Esophagus (tissue), 2 donors: ENCODE data around the gene MAEL. TPM values are rescaled to one million over a fixed set of nuclear protein-coding genes. Genes with fewer than 3 reads are reported as not detected.

Experiments used
- H3K27ac ChIP-seq, 2 donors: one replicate each; pipeline ENCODE4 v1.5.1; 2013; ENCODE audit warnings: low read depth in 2 of 2, mild to moderate bottlenecking in 2 of 2, inconsistent platforms in 1 of 2, low read length in 1 of 2, moderate library complexity in 1 of 2
- H3K27me3 ChIP-seq, 2 donors: one replicate each; pipeline ENCODE4 v1.6.1; 2013; ENCODE audit warnings: low read length in 2 of 2, control low read depth in 1 of 2, mild to moderate bottlenecking in 1 of 2; ENCODE audit not compliant: insufficient read depth in 2 of 2, control insufficient read depth in 1 of 2
- H3K36me3 ChIP-seq, 2 donors: one replicate each; pipeline ENCODE4 v1.6.1; 2013; ENCODE audit warnings: low read length in 1 of 2; ENCODE audit not compliant: control insufficient read depth in 2 of 2, insufficient read depth in 2 of 2
- H3K4me1 ChIP-seq, 2 donors: one replicate each; pipeline ENCODE4 v1.6.1; 2013; ENCODE audit warnings: low read length in 1 of 2; ENCODE audit not compliant: control insufficient read depth in 2 of 2, insufficient read depth in 2 of 2
- H3K4me3 ChIP-seq, 2 donors: one replicate each; pipeline ENCODE4 v1.5.1; 2013; ENCODE audit warnings: low read length in 2 of 2, mild to moderate bottlenecking in 2 of 2, low read depth in 1 of 2, moderate library complexity in 1 of 2
- H3K9me3 ChIP-seq, 2 donors: one replicate each; pipeline ENCODE4 v1.6.1; 2013; ENCODE audit warnings: mild to moderate bottlenecking in 2 of 2, low read depth in 1 of 2, low read length in 1 of 2, moderate library complexity in 1 of 2; ENCODE audit not compliant: control insufficient read depth in 2 of 2, insufficient read depth in 1 of 2
- WGBS, 2 donors: extraction: QIAGEN DNeasy Blood & Tissue Kit; methylation state at CpG; one replicate each; pipeline ENCODE4 v1.1.7; 2013; 5-methylcytosine and 5-hydroxymethylcytosine counted together
- polyA plus RNA-seq, 2 donors: library from polyadenylated mRNA; stranded (reverse); fragments of 200-250 nt; gene quantifications; one replicate each; pipeline ENCODE4 v1.2.3, GENCODE V29; 2013
- donor health status: healthy with polysubstance abuse.
- donor health status: Bipolar disorder and iron deficiency.

Gene MAEL
- polyA plus RNA-seq, 2 donors: 0.04 TPM; not detected in 1

DNA sequence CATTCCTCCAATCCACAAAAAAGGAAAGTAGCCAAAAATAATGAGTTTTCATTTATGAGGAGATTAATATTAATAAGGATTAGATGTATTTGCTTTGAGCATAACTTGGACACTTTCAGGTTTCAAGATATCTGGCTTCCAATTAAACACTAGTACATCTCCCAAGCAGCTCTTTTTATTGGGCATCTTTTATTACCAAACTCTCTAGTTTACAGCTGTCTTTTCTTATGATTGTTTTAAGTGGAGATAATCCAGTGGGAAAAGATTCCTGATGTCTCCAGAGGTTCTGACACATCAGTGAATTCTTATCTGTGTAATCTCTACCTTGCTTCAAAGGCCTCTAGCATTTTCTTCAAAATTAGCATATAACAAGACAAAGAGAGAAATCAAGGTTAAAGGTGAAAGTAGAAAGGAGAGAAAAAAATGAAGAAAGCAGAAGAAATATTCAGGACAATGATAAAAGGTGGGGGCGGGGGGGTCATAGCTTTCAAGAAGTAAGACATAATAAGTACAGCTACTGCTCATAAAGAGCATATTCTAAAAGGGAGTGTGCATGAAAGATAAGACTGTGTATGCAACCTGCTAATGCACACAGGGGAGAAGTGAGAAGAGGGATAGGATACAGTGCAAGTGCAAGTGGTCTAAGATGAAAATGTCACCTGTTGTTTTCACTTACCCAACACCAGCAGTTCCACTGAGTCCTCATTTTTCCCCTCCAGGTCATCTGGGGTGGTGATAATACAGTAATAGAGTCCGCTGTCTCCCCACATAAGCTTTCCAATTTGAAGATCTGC, 32.8 kb upstream of the MAEL start:
- Histone ChIP-seq H3K4me3 (no peak overlapping the region), H3K27ac (no peak overlapping the region), H3K9me3 (no peaks in the 10 kb centered on the region), H3K36me3 (no peaks in the 10 kb centered on the region), H3K27me3 (no peaks in the 10 kb centered on the region), H3K4me1 (no peaks in the 10 kb centered on the region)
- WGBS, 2 donors: 85 to 87% methylated on average over 2 of the region's 2 CpGs

DNA sequence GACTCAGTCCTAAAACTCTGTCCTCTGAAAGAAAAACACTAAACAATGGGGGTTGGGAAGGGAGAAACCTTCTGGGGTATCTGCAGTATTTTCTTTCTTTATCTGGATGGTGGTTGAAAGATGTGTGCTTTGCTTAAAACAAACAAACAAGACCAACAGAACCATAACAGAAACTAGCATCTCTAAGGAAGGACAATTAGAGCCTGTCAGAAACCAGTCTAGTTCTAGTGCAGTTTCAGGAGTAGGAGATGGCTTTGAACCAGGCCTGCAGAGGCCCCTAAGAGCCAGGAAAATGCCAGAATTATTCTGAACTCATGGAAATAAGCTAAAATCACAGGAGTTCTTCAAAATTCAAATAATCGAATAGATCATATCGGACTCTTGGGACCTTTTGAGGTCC, 32.2 kb upstream of the MAEL start:
- Histone ChIP-seq H3K36me3 (no peaks in the 10 kb centered on the region), H3K9me3 (no peaks in the 10 kb centered on the region), H3K27ac (no peak overlapping the region), H3K4me3 (no peak overlapping the region), H3K27me3 (peaks cover 0 to under 1% of the 10 kb centered on the region in 2 donors), H3K4me1 (no peaks in the 10 kb centered on the region)
- WGBS, 2 donors: 91 to 97% methylated on average over 2 of the region's 2 CpGs

- H3K9me3 ChIP-seq: no peaks in the 10 kb centered on the region
- peaks cover 0 to 3% of the 10 kb centered on the region in 2 donors for H3K4me1 ChIP-seq
- no peaks in the 10 kb centered on the region for H3K36me3 ChIP-seq
- no peak overlapping the region for H3K27ac ChIP-seq
- no peak overlapping the region for H3K4me3 ChIP-seq
- WGBS, 2 donors: 96 to 100% methylated on average over 1 of the region's 1 CpG
- H3K27me3 ChIP-seq: peaks cover 0 to 3% of the 10 kb centered on the region in 2 donors
Observed at GRCh38 chr1:166960858-166961474, 28.1 kb upstream of the MAEL start.

DNA sequence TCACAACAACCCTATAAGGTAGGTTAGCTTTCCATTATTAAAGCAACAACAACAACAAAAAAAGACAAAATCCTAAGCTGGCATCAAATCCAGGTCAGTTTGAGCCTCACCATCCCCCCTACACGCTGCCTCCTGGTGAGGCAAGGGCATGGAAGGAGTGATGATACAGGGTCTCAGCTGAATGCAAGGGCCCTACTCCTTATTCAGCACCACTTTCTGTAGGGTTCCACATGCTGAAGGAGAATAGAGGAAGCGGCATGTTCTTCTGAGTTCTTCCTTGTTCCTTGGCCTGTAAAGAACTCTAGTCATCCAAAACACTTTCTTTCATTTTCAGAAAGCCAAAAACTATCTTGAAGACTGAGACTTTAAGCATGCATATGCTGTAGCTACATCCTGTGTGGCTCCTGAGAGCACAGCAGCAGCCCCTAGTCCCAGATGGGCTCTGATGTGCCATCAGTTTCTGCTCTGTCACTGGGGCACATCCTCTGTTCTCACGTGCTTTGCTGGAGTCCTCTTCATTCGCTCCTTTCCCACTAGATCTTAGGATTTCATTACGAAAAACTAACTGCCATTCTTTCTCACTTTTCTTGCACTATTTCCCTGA, 19.9 kb upstream of the MAEL start:
- H3K4me1 ChIP-seq: no peaks in the 10 kb centered on the region
- peaks cover 0 to 3% of the 10 kb centered on the region in 2 donors for H3K27me3 ChIP-seq
- H3K27ac ChIP-seq: no peak overlapping the region
- 84 to 91% methylated on average over 5 of the region's 5 CpGs for WGBS, 2 donors
- H3K9me3 ChIP-seq: no peaks in the 10 kb centered on the region
- no peak overlapping the region for H3K4me3 ChIP-seq
- H3K36me3 ChIP-seq: no peaks in the 10 kb centered on the region

- no peaks in the 10 kb centered on the region for H3K36me3 ChIP-seq
- no peaks in the 10 kb centered on the region for H3K4me1 ChIP-seq
- no peak overlapping the region for H3K4me3 ChIP-seq
- H3K27ac ChIP-seq: no peak overlapping the region
- WGBS, 2 donors: 82 to 83% methylated on average over 3 of the region's 3 CpGs
- peaks cover 0 to 3% of the 10 kb centered on the region in 2 donors for H3K27me3 ChIP-seq
- no peaks in the 10 kb centered on the region for H3K9me3 ChIP-seq
Observed at GRCh38 chr1:166971252-166971651, 17.8 kb upstream of the MAEL start.

- peaks cover 0 to 3% of the 10 kb centered on the region in 2 donors for H3K27me3 ChIP-seq
- H3K36me3 ChIP-seq: no peaks in the 10 kb centered on the region
- no peak overlapping the region for H3K4me3 ChIP-seq
- H3K27ac ChIP-seq: no peak overlapping the region
- 54 to 66% methylated on average over 3 of the region's 3 CpGs for WGBS, 2 donors
- H3K9me3 ChIP-seq: no peaks in the 10 kb centered on the region
- H3K4me1 ChIP-seq: no peaks in the 10 kb centered on the region
Observed at GRCh38 chr1:166972193-166972592, 16.9 kb upstream of the MAEL start.

GRCh38 chr1:166972826-166973225, 16.3 kb upstream of the MAEL start:
- H3K27me3 ChIP-seq: peaks cover 0 to 3% of the 10 kb centered on the region in 2 donors
- WGBS, 2 donors: 45 to 50% methylated on average over 2 of the region's 2 CpGs
- no peaks in the 10 kb centered on the region for H3K9me3 ChIP-seq
- no peaks in the 10 kb centered on the region for H3K36me3 ChIP-seq
- no peak overlapping the region for H3K27ac ChIP-seq
- H3K4me1 ChIP-seq: no peaks in the 10 kb centered on the region
- H3K4me3 ChIP-seq: no peak overlapping the region

- Histone ChIP-seq H3K9me3 (no peaks in the 10 kb centered on the region), H3K4me3 (peak overlapping the region; percentile 31 to 71), H3K27ac (no peak overlapping the region), H3K4me1 (no peaks in the 10 kb centered on the region), H3K36me3 (no peaks in the 10 kb centered on the region), H3K27me3 (peaks cover 0 to 3% of the 10 kb centered on the region in 2 donors)
- 2 to 3% methylated on average over 17 of the region's 17 CpGs for WGBS, 2 donors
Observed at GRCh38 chr1:166974647-166975345, 14.3 kb upstream of the MAEL start.

GRCh38 chr1:166975361-166976129, 13.5 kb upstream of the MAEL start, which contains the start of gene ILDR2:
Gene ILDR2, minus strand, starts transcription at chr1:166975540. Its CDS starts 272 bp downstream, at chr1:166975268.
- Histone ChIP-seq H3K9me3 (no peaks in the 10 kb centered on the region), H3K27me3 (peaks cover 0 to 3% of the 10 kb centered on the region in 2 donors), H3K27ac (peak within 1 kb of the TSS; percentile 14 to 34), H3K4me3 (peak within 1 kb of the TSS; percentile 61 to 71), H3K36me3 (no peaks in the 10 kb centered on the region), H3K4me1 (no peaks in the 10 kb centered on the region)
- 0 to 1% methylated on average over 71 to 97 of the region's 97 CpGs for WGBS, 2 donors
